ENCODE measurements around the gene RIN1. TPM values are rescaled to one million over a fixed set of nuclear protein-coding genes. Genes with fewer than 3 reads are reported as not detected.

RIN1 gene
- total and polyA plus RNA-seq, 2 of the 13 experiments (the other 11 are each of a cell fraction or from before 2014, with no cell fraction given), result 2.4 to 4.1 TPM

- TF ChIP-seq ZNF501 (CRISPR knock-in tag; IDR thresholded peaks at IDR 0.05) (no peak; the same call in 1 of the 2 replicates), ZNF746 (CRISPR knock-in tag; IDR thresholded peaks at IDR 0.05) (no peak; the same call in 1 of the 2 replicates), ZNF136 (CRISPR knock-in tag; IDR thresholded peaks at IDR 0.05; ENCODE audit: low read depth) (peak; percentile 46; the same call in 1 of the 2 replicates), REPIN1 (CRISPR knock-in tag; IDR thresholded peaks at IDR 0.05; ENCODE audit: borderline replicate concordance, low read depth) (no peak; the same call in 1 of the 2 replicates), SMC3 (IDR thresholded peaks at IDR 0.05; ENCODE audit: low read length) (no peak), KLF6 (CRISPR knock-in tag; IDR thresholded peaks at IDR 0.05) (0 out of 2 replicates have a peak, but pooled peaks have one; percentile 48), PITX1 (CRISPR knock-in tag; IDR thresholded peaks at IDR 0.05) (peak; percentile 40; the same call in 1 of the 2 replicates), MXD1 (CRISPR knock-in tag; IDR thresholded peaks at IDR 0.05) (peak; percentile 66; the same call in 1 of the 2 replicates), ZNF512B (CRISPR knock-in tag; IDR thresholded peaks at IDR 0.05; ENCODE audit: borderline replicate concordance) (no peak), MAX (IDR thresholded peaks at IDR 0.05) (peak; percentile 40; the same call in 1 of the 2 replicates), SNAI1 (CRISPR knock-in tag; IDR thresholded peaks at IDR 0.05; ENCODE audit: borderline replicate concordance) (0 out of 2 replicates have a peak, but pooled peaks have one; percentile 49), NFE2L1 (CRISPR knock-in tag; IDR thresholded peaks at IDR 0.05; ENCODE audit: borderline replicate concordance) (no peak), REL (CRISPR knock-in tag; conservative IDR thresholded peaks at IDR 0.05) (no peak), ZNF362 (CRISPR knock-in tag; IDR thresholded peaks at IDR 0.05; ENCODE audit: borderline replicate concordance) (no peak), ZNF891 (CRISPR knock-in tag; IDR thresholded peaks at IDR 0.05) (peak; percentile 65; the same call in 1 of the 2 replicates), KDM5A (IDR thresholded peaks at IDR 0.05; ENCODE audit: borderline replicate concordance, low read length) (no peak), KDM5B (CRISPR knock-in tag; IDR thresholded peaks at IDR 0.05; ENCODE audit: borderline replicate concordance) (peak; percentile 86; the same call in 1 of the 2 replicates), ZKSCAN8 (CRISPR knock-in tag; IDR thresholded peaks at IDR 0.05; ENCODE audit: borderline replicate concordance) (no peak), ZNF780A (CRISPR knock-in tag; IDR thresholded peaks at IDR 0.05) (no peak), ZBTB2 (CRISPR knock-in tag; IDR thresholded peaks at IDR 0.05; ENCODE audit: low read depth) (peak; percentile 49; the same call in 1 of the 2 replicates), HMG20B (CRISPR knock-in tag; conservative IDR thresholded peaks at IDR 0.05) (no peak), SP4 (CRISPR knock-in tag; IDR thresholded peaks at IDR 0.05) (0 out of 2 replicates have a peak, but pooled peaks have one; percentile 3)
These were observed 10.5 kb upstream of the RIN1 start (continued) for GRCh38 chr11:66346476-66347424.

Measured in HepG2 (cell line).